ENCODE data around the gene AP3B1. TPM values are rescaled to one million over a fixed set of nuclear protein-coding genes. Genes with fewer than 3 reads are reported as not detected.

Gene AP3B1
- total RNA-seq, 3 donors from 2014 or later = 38.5 to 55.6 (median 52.1) TPM

DNA sequence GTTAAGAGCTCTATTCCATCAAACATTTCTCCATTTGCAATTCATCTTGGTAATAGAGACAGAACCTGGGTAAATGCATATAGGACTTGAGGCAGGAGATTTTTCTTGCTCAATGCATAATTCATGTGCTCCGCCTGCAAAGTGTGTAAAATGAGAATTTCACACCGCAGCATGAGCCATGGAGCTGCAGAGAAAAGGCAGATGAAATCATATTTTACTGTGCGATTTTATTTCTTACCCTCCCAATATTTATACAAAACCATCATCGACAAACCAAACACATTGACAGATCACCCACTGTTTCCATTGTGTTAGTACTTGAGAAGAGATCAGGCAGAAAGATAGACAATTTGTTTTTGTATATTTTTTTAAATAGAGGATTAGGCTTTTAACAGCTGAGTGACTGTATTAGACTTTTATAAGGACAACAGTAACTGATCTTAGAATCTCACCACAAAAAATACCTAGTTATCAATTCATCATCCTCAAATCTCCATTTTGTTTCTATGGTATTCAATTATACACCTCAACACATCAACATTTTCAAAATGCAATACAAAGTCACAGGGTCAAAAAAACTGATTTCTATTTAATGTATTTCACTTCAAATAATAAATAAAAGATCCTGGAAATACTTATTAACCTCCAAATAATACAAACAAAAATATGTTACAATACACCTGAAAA, 191.1 kb downstream of the AP3B1 start:
- ATAC-seq (no peak), DNase-seq (no peak)
- H3K4me1 ChIP-seq (ENCODE audit: low read depth) = no peaks in the 10 kb centered on the region
- H3K4me3 ChIP-seq = no peak overlapping the region
- no peaks in the 10 kb centered on the region for H3K36me3 ChIP-seq (ENCODE audit: low read depth)
- intact Hi-C loops (cut with DNase I, micrococcal nuclease) = no loop called here
- no peaks in the 10 kb centered on the region for H3K9me3 ChIP-seq
- no peak for TF ChIP-seq CTCF (IDR thresholded peaks at IDR 0.05)

GRCh38 chr5:78102500-78102899, 192.0 kb downstream of the AP3B1 start:
- Histone ChIP-seq H3K4me1 (ENCODE audit: low read depth) (no peaks in the 10 kb centered on the region), H3K4me3 (no peak overlapping the region), H3K36me3 (ENCODE audit: low read depth) (no peaks in the 10 kb centered on the region), H3K9me3 (no peaks in the 10 kb centered on the region)
- DNase-seq = no peak
- intact Hi-C loops (cut with DNase I, micrococcal nuclease) = no loop called here
- no peak for TF ChIP-seq CTCF (IDR thresholded peaks at IDR 0.05)
- no peak for ATAC-seq

DNA sequence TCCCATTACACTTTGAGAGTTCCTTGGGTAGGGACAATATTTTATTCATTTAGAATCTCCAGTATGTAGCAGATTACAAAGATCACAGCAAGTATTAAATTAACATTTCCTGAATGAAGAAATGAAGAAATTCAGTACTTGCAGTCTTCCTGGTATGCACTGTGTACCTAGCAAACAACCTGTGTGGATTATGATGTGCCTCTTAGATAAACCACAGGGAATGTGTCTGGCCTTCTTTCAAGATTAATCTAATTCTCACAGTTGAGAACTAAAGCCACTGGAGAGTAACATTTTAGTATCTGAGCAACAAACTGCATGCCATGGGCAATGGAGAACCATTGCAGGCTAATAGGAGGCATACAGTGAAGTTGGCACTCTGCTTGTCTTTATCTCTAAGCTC, 199.4 kb downstream of the AP3B1 start:
- H3K4me3 ChIP-seq = no peak overlapping the region
- H3K4me1 ChIP-seq (ENCODE audit: low read depth) = no peaks in the 10 kb centered on the region
- ATAC-seq = no peak
- TF ChIP-seq CTCF (IDR thresholded peaks at IDR 0.05) = no peak
- intact Hi-C loops (cut with DNase I, micrococcal nuclease) = no loop called here
- H3K9me3 ChIP-seq = no peaks in the 10 kb centered on the region
- DNase-seq = no peak
- no peaks in the 10 kb centered on the region for H3K36me3 ChIP-seq (ENCODE audit: low read depth)

- Histone ChIP-seq H3K36me3 (ENCODE audit: low read depth) (no peaks in the 10 kb centered on the region), H3K4me1 (ENCODE audit: low read depth) (no peaks in the 10 kb centered on the region), H3K4me3 (no peak overlapping the region), H3K9me3 (no peaks in the 10 kb centered on the region)
- no peak for TF ChIP-seq CTCF (IDR thresholded peaks at IDR 0.05)
- no peak for ATAC-seq
- no peak for DNase-seq
- intact Hi-C loops (cut with DNase I, micrococcal nuclease) = no loop called here
Measured at GRCh38 chr5:78090002-78090401, 204.5 kb downstream of the AP3B1 start.

DNA sequence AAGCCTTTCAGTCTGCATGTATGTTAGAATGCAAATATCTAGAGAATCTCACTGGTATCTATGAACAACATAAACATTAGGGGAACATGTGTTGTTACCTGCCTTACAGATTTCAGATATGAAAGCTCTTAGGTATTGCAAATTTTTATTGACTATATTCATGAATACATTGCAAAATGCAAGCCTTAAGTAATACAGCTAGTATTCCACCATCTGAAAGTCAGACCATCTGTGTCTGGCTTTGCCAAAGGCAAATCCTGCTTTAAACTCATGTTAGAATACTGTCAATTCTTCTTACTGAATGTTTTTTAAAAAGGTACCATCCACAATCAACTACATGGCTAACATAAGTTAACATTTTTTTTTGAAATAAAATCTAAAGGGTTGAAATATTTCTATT, 215.6 kb downstream of the AP3B1 start:
- intact Hi-C loops (cut with DNase I, micrococcal nuclease) = no loop called here
- no peak for TF ChIP-seq CTCF (IDR thresholded peaks at IDR 0.05)
- no peak for ATAC-seq

More for the DNA sequence above, 215.6 kb downstream of the AP3B1 start:
- Histone ChIP-seq H3K4me1 (ENCODE audit: low read depth) (no peaks in the 10 kb centered on the region), H3K36me3 (ENCODE audit: low read depth) (no peaks in the 10 kb centered on the region), H3K4me3 (no peak overlapping the region), H3K9me3 (no peaks in the 10 kb centered on the region)
- no peak for DNase-seq
